Neural cell (in vitro differentiated cells): ENCODE results near the gene CPM. TPM values are rescaled to one million over a fixed set of nuclear protein-coding genes. Genes with fewer than 3 reads are reported as not detected.

Experiments used
- H2AFZ ChIP-seq: fragments of 200-600, 300-800 bp; sonication (generic), shearing (Covaris generic); 2 replicates; pipeline ENCODE4 v1.6.0; 2014; ENCODE audit warnings: low read depth, mild to moderate bottlenecking, antibody characterized with exemption, low read length, moderate library complexity
- H3F3A ChIP-seq: fragments of 200-600 bp; shearing (Covaris generic); 2 replicates; pipeline ENCODE4 v1.6.1; 2016; ENCODE audit warnings: mild to moderate bottlenecking, moderate library complexity, mixed read lengths, antibody characterized with exemption, low read length; ENCODE audit not compliant: insufficient read depth, poor library complexity, severe bottlenecking
- H3K27ac ChIP-seq: fragments of 200-600, 300-800 bp; sonication (generic), shearing (Covaris generic); 2 replicates; pipeline ENCODE4 v1.5.1; 2014; ENCODE audit warnings: mild to moderate bottlenecking, low read length, moderate library complexity
- H3K27me3 ChIP-seq: fragments of 300-800, 200-600 bp; sonication (generic), shearing (Covaris generic); 2 replicates; pipeline ENCODE4 v1.6.0; 2014; ENCODE audit warnings: mild to moderate bottlenecking, low read depth, low read length, moderate library complexity; ENCODE audit not compliant: insufficient read depth
- H3K36me3 ChIP-seq: fragments of 300-800, 200-600 bp; sonication (generic), shearing (Covaris generic); 2 replicates; pipeline ENCODE4 v1.5.1; 2014; ENCODE audit warnings: mild to moderate bottlenecking, antibody characterized with exemption, low read length, moderate library complexity; ENCODE audit not compliant: insufficient read depth
- H3K4me2 ChIP-seq: fragments of 300-800, 200-600 bp; sonication (generic), shearing (Covaris generic); 2 replicates; pipeline ENCODE4 v1.6.0; 2014; ENCODE audit warnings: mild to moderate bottlenecking, low read length
- H3K4me3 ChIP-seq: fragments of 300-800, 200-600 bp; sonication (generic), shearing (Covaris generic); 2 replicates; pipeline ENCODE4 v1.5.1; 2014; ENCODE audit warnings: mild to moderate bottlenecking, low read length, moderate library complexity
- H3K79me2 ChIP-seq: fragments of 200-600 bp; shearing (Covaris generic); replicated peaks from 2 replicates; pipeline ENCODE4 v1.6.0; 2014; ENCODE audit warnings: mild to moderate bottlenecking, low read length, moderate library complexity; ENCODE audit not compliant: insufficient read depth
- H3K9ac ChIP-seq: fragments of 300-800, 200-600 bp; sonication (generic), shearing (Covaris generic); 2 replicates; pipeline ENCODE4 v1.6.1; 2016; ENCODE audit warnings: mild to moderate bottlenecking, low read length, mixed read lengths
- H3K9me2 ChIP-seq: fragments of 200-600 bp; shearing (Covaris generic); 2 replicates; pipeline ENCODE4 v1.6.1; 2016; ENCODE audit warnings: mild to moderate bottlenecking, low read length, mixed read lengths; ENCODE audit not compliant: insufficient read depth
- H3K9me3 ChIP-seq: fragments of 200-600, 300-800 bp; sonication (generic), shearing (Covaris generic); 2 replicates; pipeline ENCODE4 v1.6.1; 2016; ENCODE audit warnings: mild to moderate bottlenecking, mixed run types, low read length, moderate library complexity, mixed read lengths
- H4K20me1 ChIP-seq: fragments of 200-600 bp; shearing (Covaris generic); 2 replicates; pipeline ENCODE4 v1.6.1; 2016; ENCODE audit warnings: mild to moderate bottlenecking, mixed run types; ENCODE audit not compliant: insufficient read depth
- EZH2 ChIP-seq: fragments of 200-600, 300-800 bp; shearing (Covaris generic), sonication (generic); IDR thresholded peaks from 2 replicates; pipeline ENCODE4 v1.6.1; 2014; ENCODE audit warnings: antibody characterized with exemption, low read length, borderline replicate concordance, mild to moderate bottlenecking; ENCODE audit not compliant: insufficient read depth, poor library complexity, severe bottlenecking
- MXI1 ChIP-seq: fragments of 450-650 bp; conservative IDR thresholded peaks from 2 replicates; pipeline ENCODE4 v1.6.1; 2014; ENCODE audit warnings: antibody characterized with exemption, mild to moderate bottlenecking; ENCODE audit not compliant: poor library complexity, severe bottlenecking
- POLR2AphosphoS5 ChIP-seq: IDR thresholded peaks from 2 replicates; pipeline ENCODE4 v1.6.1; 2012
- RAD21 ChIP-seq: fragments of 450-650 bp; conservative IDR thresholded peaks from 2 replicates; pipeline ENCODE4 v1.6.1; 2014; ENCODE audit warnings: antibody characterized with exemption, mild to moderate bottlenecking, moderate library complexity
- SMC3 ChIP-seq: fragments of 450-650 bp; conservative IDR thresholded peaks from 2 replicates; pipeline ENCODE4 v1.6.1; 2014; ENCODE audit warnings: antibody characterized with exemption, mild to moderate bottlenecking, moderate library complexity; ENCODE audit not compliant: poor library complexity
- TAF1 ChIP-seq: IDR thresholded peaks from 2 replicates; pipeline ENCODE4 v1.6.1; 2012; ENCODE audit warnings: low read depth
- polyA plus RNA-seq: library from polyadenylated mRNA; depleted of rRNA; stranded (reverse); fragments of >200 nt; gene quantifications from 2 replicates; pipeline ENCODE4 v1.2.3, GENCODE V29; 2014
- TF ChIP-seq, protein P1 (sequence below): IDR thresholded peaks from 2 replicates; pipeline ENCODE4 v1.6.1; 2012; ENCODE audit warnings: borderline replicate concordance
- TF ChIP-seq, protein P2 (sequence below): fragments of 450-650 bp; IDR thresholded peaks from 2 replicates; pipeline ENCODE4 v1.5.1; 2014; ENCODE audit warnings: antibody characterized with exemption, mild to moderate bottlenecking, moderate library complexity; ENCODE audit not compliant: poor library complexity, severe bottlenecking

Gene CPM
- polyA plus RNA-seq, 1 donor from 2014 or later = not detected

DNA sequence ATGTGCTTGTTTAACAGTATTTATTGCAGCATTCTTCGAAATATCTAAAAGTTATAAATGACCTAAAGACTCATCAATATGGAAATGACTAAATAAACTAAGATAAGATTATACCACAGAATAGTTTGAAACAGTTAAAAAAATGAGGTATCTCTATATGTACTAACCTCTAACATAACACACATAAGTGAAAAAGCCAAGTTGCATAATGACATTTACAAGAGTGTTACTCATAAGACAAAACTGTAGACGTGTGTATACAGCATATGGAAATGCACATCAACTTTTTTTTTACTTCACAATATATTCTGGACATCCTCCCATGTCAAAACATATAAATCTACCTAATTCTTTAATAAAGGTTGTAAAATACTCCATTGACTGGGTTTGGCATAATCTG is 22.8 kb downstream of the CPM start:
- H3K79me2 ChIP-seq = no peaks in the 10 kb centered on the region
- no peak overlapping the region for H3K4me2 ChIP-seq
- no peak overlapping the region for H2AFZ ChIP-seq
- no peaks in the 10 kb centered on the region for H3K9me2 ChIP-seq
- TF ChIP-seq, protein P1, sequence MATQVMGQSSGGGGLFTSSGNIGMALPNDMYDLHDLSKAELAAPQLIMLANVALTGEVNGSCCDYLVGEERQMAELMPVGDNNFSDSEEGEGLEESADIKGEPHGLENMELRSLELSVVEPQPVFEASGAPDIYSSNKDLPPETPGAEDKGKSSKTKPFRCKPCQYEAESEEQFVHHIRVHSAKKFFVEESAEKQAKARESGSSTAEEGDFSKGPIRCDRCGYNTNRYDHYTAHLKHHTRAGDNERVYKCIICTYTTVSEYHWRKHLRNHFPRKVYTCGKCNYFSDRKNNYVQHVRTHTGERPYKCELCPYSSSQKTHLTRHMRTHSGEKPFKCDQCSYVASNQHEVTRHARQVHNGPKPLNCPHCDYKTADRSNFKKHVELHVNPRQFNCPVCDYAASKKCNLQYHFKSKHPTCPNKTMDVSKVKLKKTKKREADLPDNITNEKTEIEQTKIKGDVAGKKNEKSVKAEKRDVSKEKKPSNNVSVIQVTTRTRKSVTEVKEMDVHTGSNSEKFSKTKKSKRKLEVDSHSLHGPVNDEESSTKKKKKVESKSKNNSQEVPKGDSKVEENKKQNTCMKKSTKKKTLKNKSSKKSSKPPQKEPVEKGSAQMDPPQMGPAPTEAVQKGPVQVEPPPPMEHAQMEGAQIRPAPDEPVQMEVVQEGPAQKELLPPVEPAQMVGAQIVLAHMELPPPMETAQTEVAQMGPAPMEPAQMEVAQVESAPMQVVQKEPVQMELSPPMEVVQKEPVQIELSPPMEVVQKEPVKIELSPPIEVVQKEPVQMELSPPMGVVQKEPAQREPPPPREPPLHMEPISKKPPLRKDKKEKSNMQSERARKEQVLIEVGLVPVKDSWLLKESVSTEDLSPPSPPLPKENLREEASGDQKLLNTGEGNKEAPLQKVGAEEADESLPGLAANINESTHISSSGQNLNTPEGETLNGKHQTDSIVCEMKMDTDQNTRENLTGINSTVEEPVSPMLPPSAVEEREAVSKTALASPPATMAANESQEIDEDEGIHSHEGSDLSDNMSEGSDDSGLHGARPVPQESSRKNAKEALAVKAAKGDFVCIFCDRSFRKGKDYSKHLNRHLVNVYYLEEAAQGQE = no peak
- no peak for TF ChIP-seq TAF1
- no peak overlapping the region for H3K4me3 ChIP-seq
- no peaks in the 10 kb centered on the region for H3K9me3 ChIP-seq
- no peaks in the 10 kb centered on the region for H3F3A ChIP-seq
- no peaks in the 10 kb centered on the region for H4K20me1 ChIP-seq
- no peak overlapping the region for H3K27ac ChIP-seq
- no peaks in the 10 kb centered on the region for H3K27me3 ChIP-seq
- no peaks in the 10 kb centered on the region for H3K36me3 ChIP-seq
- H3K9ac ChIP-seq = no peak overlapping the region

DNA sequence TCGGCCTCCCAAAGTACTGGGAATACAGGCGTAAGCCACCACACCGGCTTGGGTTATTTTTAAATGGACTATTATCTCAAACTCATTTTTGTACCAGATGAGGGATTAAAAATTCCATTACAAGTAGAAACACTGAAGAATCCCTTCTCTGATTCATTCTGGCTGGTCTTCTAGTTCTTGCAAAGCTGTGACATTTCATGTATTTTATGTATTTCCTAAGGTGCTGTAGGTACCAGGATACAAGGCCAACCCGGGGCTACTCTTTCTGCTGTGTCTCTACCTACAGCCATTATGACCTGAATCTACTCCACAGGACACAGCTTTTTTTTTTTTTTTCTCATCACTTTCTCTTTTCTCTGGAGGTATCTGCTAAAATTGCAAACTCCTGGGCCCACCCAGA is 24.9 kb downstream of the CPM start:
- Histone ChIP-seq H3K9me2 (no peaks in the 10 kb centered on the region), H3K4me3 (no peak overlapping the region), H3K9ac (no peak overlapping the region), H3K9me3 (no peaks in the 10 kb centered on the region), H3K27ac (no peak overlapping the region), H3K36me3 (no peaks in the 10 kb centered on the region), H2AFZ (no peak overlapping the region), H3F3A (no peaks in the 10 kb centered on the region), H3K4me2 (no peak overlapping the region), H3K79me2 (no peaks in the 10 kb centered on the region), H4K20me1 (no peaks in the 10 kb centered on the region), H3K27me3 (no peaks in the 10 kb centered on the region)
- TF ChIP-seq SMC3 = no peak
- no peak for TF ChIP-seq EZH2
- no peak for TF ChIP-seq POLR2AphosphoS5
- TF ChIP-seq, protein P1 = no peak
- no peak for TF ChIP-seq TAF1
- TF ChIP-seq, protein P2, sequence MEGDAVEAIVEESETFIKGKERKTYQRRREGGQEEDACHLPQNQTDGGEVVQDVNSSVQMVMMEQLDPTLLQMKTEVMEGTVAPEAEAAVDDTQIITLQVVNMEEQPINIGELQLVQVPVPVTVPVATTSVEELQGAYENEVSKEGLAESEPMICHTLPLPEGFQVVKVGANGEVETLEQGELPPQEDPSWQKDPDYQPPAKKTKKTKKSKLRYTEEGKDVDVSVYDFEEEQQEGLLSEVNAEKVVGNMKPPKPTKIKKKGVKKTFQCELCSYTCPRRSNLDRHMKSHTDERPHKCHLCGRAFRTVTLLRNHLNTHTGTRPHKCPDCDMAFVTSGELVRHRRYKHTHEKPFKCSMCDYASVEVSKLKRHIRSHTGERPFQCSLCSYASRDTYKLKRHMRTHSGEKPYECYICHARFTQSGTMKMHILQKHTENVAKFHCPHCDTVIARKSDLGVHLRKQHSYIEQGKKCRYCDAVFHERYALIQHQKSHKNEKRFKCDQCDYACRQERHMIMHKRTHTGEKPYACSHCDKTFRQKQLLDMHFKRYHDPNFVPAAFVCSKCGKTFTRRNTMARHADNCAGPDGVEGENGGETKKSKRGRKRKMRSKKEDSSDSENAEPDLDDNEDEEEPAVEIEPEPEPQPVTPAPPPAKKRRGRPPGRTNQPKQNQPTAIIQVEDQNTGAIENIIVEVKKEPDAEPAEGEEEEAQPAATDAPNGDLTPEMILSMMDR = no peak
- TF ChIP-seq RAD21 = no peak
- no peak for TF ChIP-seq MXI1
